Astrocyte (in vitro differentiated cells and primary cell): Measurements from ENCODE around the gene CTNS. TPM values are rescaled to one million over a fixed set of nuclear protein-coding genes. Genes with fewer than 3 reads are reported as not detected.

ENCODE experiments used
- DNase-seq: peaks from one replicate; pipeline ENCODE4 v3.0.0-alpha.2; 2010; ENCODE audit warnings: low read depth
- FAIRE-seq: peaks from 2 replicates; lab custom pipeline; 2011; peaks lifted over from hg19 to GRCh38; lab: Jason Lieb, UNC
- H2AFZ ChIP-seq: 2 replicates; pipeline ENCODE4 v1.6.0; 2012; ENCODE audit warnings: low read depth, low read length, inconsistent platforms
- H3K27ac ChIP-seq: 2 replicates; pipeline ENCODE4 v1.5.1; 2011; ENCODE audit warnings: low read depth, low read length, inconsistent platforms
- H3K27me3 ChIP-seq: 2 replicates; pipeline ENCODE4 v1.6.0; 2011; ENCODE audit warnings: low read length, inconsistent platforms; ENCODE audit not compliant: insufficient read depth
- H3K36me3 ChIP-seq: 2 replicates; pipeline ENCODE4 v1.5.1; 2011; ENCODE audit warnings: low read length, inconsistent platforms; ENCODE audit not compliant: insufficient read depth
- H3K4me1 ChIP-seq: 2 replicates; pipeline ENCODE4 v1.5.1; 2011; ENCODE audit warnings: low read length, inconsistent platforms; ENCODE audit not compliant: insufficient read depth
- H3K4me2 ChIP-seq: 2 replicates; pipeline ENCODE4 v1.6.0; 2012; ENCODE audit warnings: low read length, inconsistent platforms
- H3K4me3 ChIP-seq: 2 replicates; pipeline ENCODE4 v1.5.1; 2011; ENCODE audit warnings: low read depth, mild to moderate bottlenecking, low read length, inconsistent platforms; ENCODE audit not compliant: insufficient read depth
- H3K79me2 ChIP-seq: 2 replicates; pipeline ENCODE4 v1.6.0; 2012; ENCODE audit warnings: mild to moderate bottlenecking, low read length, inconsistent platforms; ENCODE audit not compliant: insufficient read depth
- H3K9ac ChIP-seq: 2 replicates; pipeline ENCODE4 v1.6.0; 2012; ENCODE audit warnings: mild to moderate bottlenecking, low read length, inconsistent platforms
- H3K9me3 ChIP-seq: 2 replicates; pipeline ENCODE4 v1.5.1; 2012; ENCODE audit warnings: low read depth, mild to moderate bottlenecking, low read length, inconsistent platforms; ENCODE audit not compliant: insufficient read depth
- H4K20me1 ChIP-seq: 2 replicates; pipeline ENCODE4 v1.6.0; 2012; ENCODE audit warnings: low read length, inconsistent platforms; ENCODE audit not compliant: insufficient read depth
- H3K27ac Mint-ChIP-seq: one replicate; pipeline ENCODE4 v1.8.0; 2021; ENCODE audit warnings: mild to moderate bottlenecking, mixed read lengths; ENCODE audit not compliant: unreplicated experiment
- H3K27me3 Mint-ChIP-seq: one replicate; pipeline ENCODE4 v1.8.0; 2021; ENCODE audit warnings: low read depth, mixed read lengths; ENCODE audit not compliant: unreplicated experiment
- H3K36me3 Mint-ChIP-seq: one replicate; pipeline ENCODE4 v1.8.0; 2021; ENCODE audit warnings: low read depth, mixed read lengths; ENCODE audit not compliant: unreplicated experiment
- H3K4me1 Mint-ChIP-seq: one replicate; pipeline ENCODE4 v1.8.0; 2021; ENCODE audit warnings: low read depth, mixed read lengths; ENCODE audit not compliant: unreplicated experiment
- H3K4me3 Mint-ChIP-seq: one replicate; pipeline ENCODE4 v1.8.0; 2021; ENCODE audit warnings: mild to moderate bottlenecking, moderate library complexity, mixed read lengths; ENCODE audit not compliant: unreplicated experiment
- H3K9me3 Mint-ChIP-seq: one replicate; pipeline ENCODE4 v1.8.0; 2021; ENCODE audit warnings: mild to moderate bottlenecking, mixed read lengths; ENCODE audit not compliant: unreplicated experiment
- CTCF ChIP-seq: IDR thresholded peaks from 2 replicates; pipeline ENCODE4 v1.5.1; 2011; ENCODE audit warnings: low read depth, mild to moderate bottlenecking, inconsistent platforms, low read length, moderate library complexity; ENCODE audit not compliant: insufficient read depth
- EZH2 ChIP-seq: IDR thresholded peaks from 2 replicates; pipeline ENCODE4 v1.6.1; 2012; ENCODE audit warnings: mild to moderate bottlenecking, low read length, inconsistent platforms; ENCODE audit not compliant: insufficient read depth
- total RNA-seq: library from RNA; stranded (reverse); gene quantifications from 2 replicates; pipeline ENCODE4 v1.2.1, GENCODE V29; 2021

The CTNS gene
- total RNA-seq, 1 donor from 2014 or later, result 5.8 TPM

- FAIRE-seq, result no peak
- no peaks in the 10 kb centered on the region for H3K79me2 ChIP-seq
Observed at GRCh38 chr17:3643889-3644349, 7.4 kb downstream of the CTNS start.

GRCh38 chr17:3645310-3645709, 8.8 kb downstream of the CTNS start:
- peaks cover 18% of the 10 kb centered on the region for H3K36me3 Mint-ChIP-seq

More at GRCh38 chr17:3643889-3644349, 7.4 kb downstream of the CTNS start:
- Histone ChIP-seq H3K4me1 (no peaks in the 10 kb centered on the region), H3K4me2 (no peak overlapping the region), H3K27ac (no peak overlapping the region), H3K27me3 (no peaks in the 10 kb centered on the region), H3K36me3 (peaks cover 5% of the 10 kb centered on the region), H2AFZ (no peak overlapping the region), H3K9me3 (no peaks in the 10 kb centered on the region), H3K9ac (no peak overlapping the region), H4K20me1 (peaks cover 9% of the 10 kb centered on the region), H3K4me3 (no peak overlapping the region)
- H3K36me3 Mint-ChIP-seq, result peaks cover 16% of the 10 kb centered on the region
- no peak for DNase-seq
- peaks cover 15% of the 10 kb centered on the region for H3K4me1 Mint-ChIP-seq
- no peak for TF ChIP-seq EZH2
- no peak for TF ChIP-seq CTCF
- no peaks in the 10 kb centered on the region for H3K27me3 Mint-ChIP-seq
- no peaks in the 10 kb centered on the region for H3K9me3 Mint-ChIP-seq
- no peak overlapping the region for H3K4me3 Mint-ChIP-seq
- no peak overlapping the region for H3K27ac Mint-ChIP-seq

More at GRCh38 chr17:3645310-3645709, 8.8 kb downstream of the CTNS start:
- Mint-ChIP-seq H3K4me3 (no peak overlapping the region), H3K27me3 (no peaks in the 10 kb centered on the region), H3K9me3 (no peaks in the 10 kb centered on the region), H3K4me1 (peaks cover 8% of the 10 kb centered on the region), H3K27ac (no peak overlapping the region)
- H3K4me1 ChIP-seq, result no peaks in the 10 kb centered on the region
- no peak overlapping the region for H2AFZ ChIP-seq
- FAIRE-seq (no peak), DNase-seq (no peak)
- H3K9me3 ChIP-seq, result no peaks in the 10 kb centered on the region
- H3K27ac ChIP-seq, result no peak overlapping the region
- H3K36me3 ChIP-seq, result peaks cover 13% of the 10 kb centered on the region
- peaks cover 9% of the 10 kb centered on the region for H4K20me1 ChIP-seq
- H3K27me3 ChIP-seq, result no peaks in the 10 kb centered on the region
- TF ChIP-seq CTCF (no peak), EZH2 (no peak)
- no peak overlapping the region for H3K4me3 ChIP-seq
- no peak overlapping the region for H3K4me2 ChIP-seq
- H3K9ac ChIP-seq, result no peak overlapping the region
- no peaks in the 10 kb centered on the region for H3K79me2 ChIP-seq
